Measurements from ENCODE around the gene PPP2R2C.

GRCh38 chr4:6516281-6516680 is 43.9 kb upstream of the PPP2R2C start:
- no peak for TF ChIP-seq POLR2AphosphoS5 (IDR thresholded peaks at IDR 0.05; ENCODE audit: low read depth, low read length)
- TF ChIP-seq CTCF (IDR thresholded peaks at IDR 0.05 in 2 of 3, conservative IDR thresholded peaks at IDR 0.05 in 1 of 3; ENCODE audit: borderline replicate concordance in 1 of 3, insufficient read depth in 1 of 3, low read depth in 2 of 3, low read length in 2 of 3): no peak
- TF ChIP-seq EZH2phosphoT487 (IDR thresholded peaks at IDR 0.05; ENCODE audit: borderline replicate concordance): no peak
- no peak for TF ChIP-seq REST (IDR thresholded peaks at IDR 0.05; ENCODE audit: low read depth)
- TF ChIP-seq POLR2A (IDR thresholded peaks at IDR 0.05; ENCODE audit: borderline replicate concordance, extremely low read depth, insufficient read depth, insufficient read length): no peak
- no peak for TF ChIP-seq YY1 (IDR thresholded peaks at IDR 0.05; ENCODE audit: extremely low read depth, insufficient replicate concordance, low read depth, low read length)
- TF ChIP-seq FOSL1 (IDR thresholded peaks at IDR 0.05; ENCODE audit: low read depth): no peak
- no peak for TF ChIP-seq RAD21 (IDR thresholded peaks at IDR 0.05; ENCODE audit: low read depth)

Measured in HCT116 (cell line).